ENCODE results near the gene SPATA4. TPM values are rescaled to one million over a fixed set of nuclear protein-coding genes. Genes with fewer than 3 reads are reported as not detected.
A peak's percentile ranks its signal among the peaks of the same experiment; 100 is the strongest.

Gene SPATA4
- total RNA-seq, 1 experiment from 2014 or later, result not detected

DNA sequence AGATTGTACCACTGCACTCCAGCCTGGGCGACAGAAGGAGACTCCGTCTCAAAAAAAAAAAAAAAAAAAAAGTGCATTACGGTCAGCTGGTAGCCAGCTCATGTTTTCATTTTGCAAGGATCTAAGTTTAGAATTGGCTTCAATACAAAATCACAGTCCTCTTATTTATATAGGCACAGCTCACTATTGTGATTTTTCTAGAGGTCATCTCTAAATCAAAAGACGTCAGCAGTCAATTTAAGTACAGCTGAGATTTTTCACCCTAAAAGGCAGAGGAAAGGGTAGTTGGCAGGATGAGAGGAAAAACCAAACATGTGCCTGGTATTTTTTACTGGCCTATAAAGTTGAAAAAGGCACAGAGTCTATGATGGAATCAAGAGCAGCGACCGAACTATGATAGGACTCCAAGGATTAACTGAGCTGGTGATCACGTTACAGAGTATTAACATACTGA is 42.8 kb upstream of the SPATA4 start:
- POLR2A ChIA-PET, result interaction anchor here (1.1 kb wide), 1 partner anchor 236 kb away, joined by 3 read pairs; no protein-coding TSS in a partner anchor
- BruUV-seq (replicated peaks), result no TSS peak
- intact Hi-C loops (cut with micrococcal nuclease; ENCODE audit: unreplicated experiment) (no loop called here), in situ Hi-C loops (cut with HindIII; ENCODE audit: low pct_unique_long_range_greater_than_20kb, low sequenced_read_pairs) (no loop called here)
- Histone ChIP-seq H3K27ac (ENCODE audit: low read length) (no peak overlapping the region), H3K9me3 (ENCODE audit: control insufficient read depth, insufficient read depth, low read depth, low read length) (no peaks in the 10 kb centered on the region), H3K4me1 (ENCODE audit: control insufficient read depth, insufficient read depth, low read length) (no peaks in the 10 kb centered on the region), H3K4me3 (ENCODE audit: low read depth in 2 of 2, low read length in 2 of 2) (no peak overlapping the region), H3K36me3 (ENCODE audit: control insufficient read depth, insufficient read depth, low read length) (no peaks in the 10 kb centered on the region), H3K27me3 (ENCODE audit: control insufficient read depth, insufficient read depth, low read length) (no peaks in the 10 kb centered on the region)
- DNase-seq (ENCODE audit: low read depth, low spot score) (peak; percentile 13), ATAC-seq (no peak)
- TF ChIP-seq POLR2AphosphoS5 (IDR thresholded peaks at IDR 0.05; ENCODE audit: low read depth, low read length) (no peak), SIN3A (IDR thresholded peaks at IDR 0.05; ENCODE audit: borderline replicate concordance, insufficient read depth, low read depth, low read length) (no peak), TCF7L2 (IDR thresholded peaks at IDR 0.05; ENCODE audit: low read depth, low read length) (no peak)
- TF ChIP-seq, protein P1, sequence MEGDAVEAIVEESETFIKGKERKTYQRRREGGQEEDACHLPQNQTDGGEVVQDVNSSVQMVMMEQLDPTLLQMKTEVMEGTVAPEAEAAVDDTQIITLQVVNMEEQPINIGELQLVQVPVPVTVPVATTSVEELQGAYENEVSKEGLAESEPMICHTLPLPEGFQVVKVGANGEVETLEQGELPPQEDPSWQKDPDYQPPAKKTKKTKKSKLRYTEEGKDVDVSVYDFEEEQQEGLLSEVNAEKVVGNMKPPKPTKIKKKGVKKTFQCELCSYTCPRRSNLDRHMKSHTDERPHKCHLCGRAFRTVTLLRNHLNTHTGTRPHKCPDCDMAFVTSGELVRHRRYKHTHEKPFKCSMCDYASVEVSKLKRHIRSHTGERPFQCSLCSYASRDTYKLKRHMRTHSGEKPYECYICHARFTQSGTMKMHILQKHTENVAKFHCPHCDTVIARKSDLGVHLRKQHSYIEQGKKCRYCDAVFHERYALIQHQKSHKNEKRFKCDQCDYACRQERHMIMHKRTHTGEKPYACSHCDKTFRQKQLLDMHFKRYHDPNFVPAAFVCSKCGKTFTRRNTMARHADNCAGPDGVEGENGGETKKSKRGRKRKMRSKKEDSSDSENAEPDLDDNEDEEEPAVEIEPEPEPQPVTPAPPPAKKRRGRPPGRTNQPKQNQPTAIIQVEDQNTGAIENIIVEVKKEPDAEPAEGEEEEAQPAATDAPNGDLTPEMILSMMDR (IDR thresholded peaks at IDR 0.05), result no peak
- TF ChIP-seq, protein P2, sequence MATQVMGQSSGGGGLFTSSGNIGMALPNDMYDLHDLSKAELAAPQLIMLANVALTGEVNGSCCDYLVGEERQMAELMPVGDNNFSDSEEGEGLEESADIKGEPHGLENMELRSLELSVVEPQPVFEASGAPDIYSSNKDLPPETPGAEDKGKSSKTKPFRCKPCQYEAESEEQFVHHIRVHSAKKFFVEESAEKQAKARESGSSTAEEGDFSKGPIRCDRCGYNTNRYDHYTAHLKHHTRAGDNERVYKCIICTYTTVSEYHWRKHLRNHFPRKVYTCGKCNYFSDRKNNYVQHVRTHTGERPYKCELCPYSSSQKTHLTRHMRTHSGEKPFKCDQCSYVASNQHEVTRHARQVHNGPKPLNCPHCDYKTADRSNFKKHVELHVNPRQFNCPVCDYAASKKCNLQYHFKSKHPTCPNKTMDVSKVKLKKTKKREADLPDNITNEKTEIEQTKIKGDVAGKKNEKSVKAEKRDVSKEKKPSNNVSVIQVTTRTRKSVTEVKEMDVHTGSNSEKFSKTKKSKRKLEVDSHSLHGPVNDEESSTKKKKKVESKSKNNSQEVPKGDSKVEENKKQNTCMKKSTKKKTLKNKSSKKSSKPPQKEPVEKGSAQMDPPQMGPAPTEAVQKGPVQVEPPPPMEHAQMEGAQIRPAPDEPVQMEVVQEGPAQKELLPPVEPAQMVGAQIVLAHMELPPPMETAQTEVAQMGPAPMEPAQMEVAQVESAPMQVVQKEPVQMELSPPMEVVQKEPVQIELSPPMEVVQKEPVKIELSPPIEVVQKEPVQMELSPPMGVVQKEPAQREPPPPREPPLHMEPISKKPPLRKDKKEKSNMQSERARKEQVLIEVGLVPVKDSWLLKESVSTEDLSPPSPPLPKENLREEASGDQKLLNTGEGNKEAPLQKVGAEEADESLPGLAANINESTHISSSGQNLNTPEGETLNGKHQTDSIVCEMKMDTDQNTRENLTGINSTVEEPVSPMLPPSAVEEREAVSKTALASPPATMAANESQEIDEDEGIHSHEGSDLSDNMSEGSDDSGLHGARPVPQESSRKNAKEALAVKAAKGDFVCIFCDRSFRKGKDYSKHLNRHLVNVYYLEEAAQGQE (IDR thresholded peaks at IDR 0.05; ENCODE audit: insufficient read depth in 1 of 2, low read depth in 2 of 2, low read length in 1 of 2), result no peak
- CTCF ChIA-PET, result no interaction called here

DNA sequence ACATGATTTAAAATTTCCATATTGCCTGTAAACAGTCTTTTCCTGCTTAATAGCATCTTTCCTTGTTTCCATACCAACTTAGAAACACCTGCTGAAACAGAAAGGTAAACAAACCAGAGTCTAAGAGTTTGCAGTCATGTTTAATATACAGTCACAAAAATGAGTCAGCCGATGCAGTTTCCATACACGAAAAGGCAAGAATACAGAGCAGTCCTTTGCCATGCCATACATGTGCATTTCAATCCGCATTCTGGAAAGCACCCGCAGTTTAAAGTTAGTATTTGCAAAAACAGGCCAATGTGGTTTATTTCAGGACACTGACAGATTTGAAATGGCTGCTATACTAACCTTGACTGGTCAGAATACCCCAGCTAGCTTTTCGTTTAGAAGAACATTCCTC is 41.6 kb upstream of the SPATA4 start:
- peak; percentile 4 for DNase-seq (ENCODE audit: low read depth, low spot score)
- ATAC-seq, result no peak
- intact Hi-C loops (cut with micrococcal nuclease; ENCODE audit: unreplicated experiment), result no loop called here
- Histone ChIP-seq H3K27me3 (ENCODE audit: control insufficient read depth, insufficient read depth, low read length) (no peaks in the 10 kb centered on the region), H3K9me3 (ENCODE audit: control insufficient read depth, insufficient read depth, low read depth, low read length) (no peaks in the 10 kb centered on the region), H3K4me3 (ENCODE audit: low read depth in 2 of 2, low read length in 2 of 2) (no peak overlapping the region), H3K36me3 (ENCODE audit: control insufficient read depth, insufficient read depth, low read length) (no peaks in the 10 kb centered on the region), H3K4me1 (ENCODE audit: control insufficient read depth, insufficient read depth, low read length) (no peaks in the 10 kb centered on the region), H3K27ac (ENCODE audit: low read length) (no peak overlapping the region)
- TF ChIP-seq SIN3A (IDR thresholded peaks at IDR 0.05; ENCODE audit: borderline replicate concordance, insufficient read depth, low read depth, low read length) (no peak), TCF7L2 (IDR thresholded peaks at IDR 0.05; ENCODE audit: low read depth, low read length) (no peak), POLR2AphosphoS5 (IDR thresholded peaks at IDR 0.05; ENCODE audit: low read depth, low read length) (no peak)
- TF ChIP-seq, protein P2 (IDR thresholded peaks at IDR 0.05; ENCODE audit: insufficient read depth in 1 of 2, low read depth in 2 of 2, low read length in 1 of 2), result no peak
- TF ChIP-seq, protein P1 (IDR thresholded peaks at IDR 0.05), result no peak
- no TSS peak for BruUV-seq (replicated peaks)
- POLR2A ChIA-PET, result no interaction called here
- in situ Hi-C loops (cut with HindIII; ENCODE audit: low pct_unique_long_range_greater_than_20kb, low sequenced_read_pairs), result no loop called here
- CTCF ChIA-PET, result no interaction called here
